Stimulated activated CD4-positive, alpha-beta T cell treated with anti-CD3 and anti-CD28 coated beads, Interleukin-2, amount 100 ng/mL, for 48 hours (primary cell): ENCODE data around the gene MRC1.

ENCODE experiments used
- DNase-seq, 2 donors: peaks; one replicate each; pipeline ENCODE4 v3.0.0-alpha.2; 2020

The MRC1 gene

DNA sequence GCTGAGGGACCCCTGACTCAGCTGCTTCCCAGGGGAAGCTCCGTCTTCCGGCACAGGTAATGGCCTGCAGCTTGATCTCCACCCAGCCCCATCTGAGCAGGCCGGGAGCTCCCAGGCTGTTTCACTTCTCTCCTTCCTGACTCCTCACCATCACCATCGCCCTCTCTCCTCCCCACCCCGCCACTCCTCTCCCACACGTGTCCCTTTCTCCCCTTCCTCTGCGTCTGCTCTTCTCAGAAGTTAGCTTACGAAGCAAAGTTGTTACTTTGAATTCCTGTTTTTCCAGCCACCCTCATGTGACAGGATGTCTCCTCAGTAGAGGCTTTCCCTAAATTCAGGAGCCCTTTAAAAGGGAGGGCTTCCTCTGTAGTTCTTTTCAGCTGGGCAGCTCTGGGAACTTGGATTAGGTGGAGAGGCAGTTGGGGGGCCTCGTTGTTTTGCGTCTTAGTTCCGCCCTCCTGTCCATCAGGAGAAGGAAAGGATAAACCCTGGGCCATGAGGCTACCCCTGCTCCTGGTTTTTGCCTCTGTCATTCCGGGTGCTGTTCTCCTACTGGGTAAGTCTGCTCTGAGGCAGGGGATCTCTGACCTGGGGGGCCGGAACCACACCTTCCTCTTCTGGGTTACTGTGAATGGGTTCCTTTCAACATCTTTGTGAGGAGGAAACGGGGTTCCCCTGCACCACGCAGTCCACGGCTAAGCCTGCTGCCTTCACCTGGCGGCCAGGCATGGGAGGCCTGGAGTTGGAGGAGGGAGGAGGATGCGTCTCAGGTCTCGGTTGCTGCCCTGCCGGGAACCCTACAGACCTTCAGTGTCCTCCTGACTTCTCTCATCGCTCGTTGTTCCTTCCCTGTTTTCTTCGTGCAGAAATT is at the start of gene MRC1:
Gene MRC1, plus strand, starts transcription at position 378 of the 871 bp plus-strand sequence. Its CDS starts 118 bp downstream, at position 496.
- DNase-seq = no peak

DNA sequence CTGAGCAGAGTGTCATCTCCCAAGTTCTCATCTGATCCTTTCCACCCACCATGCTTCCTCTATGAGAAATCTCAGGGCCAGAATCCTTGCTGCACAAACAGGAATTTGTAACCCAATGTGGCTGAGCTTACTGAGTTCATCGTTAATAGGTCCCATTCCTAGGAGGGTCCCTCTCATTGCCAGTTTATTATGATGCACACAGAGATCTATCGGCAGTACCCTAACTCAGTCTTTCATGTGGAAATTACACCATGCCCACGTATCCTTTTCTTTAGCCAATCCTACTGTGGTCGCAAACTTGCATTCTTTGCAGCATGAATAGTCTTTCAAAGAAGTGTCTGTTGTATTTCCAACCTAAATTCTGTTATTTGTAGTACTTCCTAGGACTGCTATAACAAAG is 45.0 kb upstream of the MRC1 start:
- no peak for DNase-seq

DNA sequence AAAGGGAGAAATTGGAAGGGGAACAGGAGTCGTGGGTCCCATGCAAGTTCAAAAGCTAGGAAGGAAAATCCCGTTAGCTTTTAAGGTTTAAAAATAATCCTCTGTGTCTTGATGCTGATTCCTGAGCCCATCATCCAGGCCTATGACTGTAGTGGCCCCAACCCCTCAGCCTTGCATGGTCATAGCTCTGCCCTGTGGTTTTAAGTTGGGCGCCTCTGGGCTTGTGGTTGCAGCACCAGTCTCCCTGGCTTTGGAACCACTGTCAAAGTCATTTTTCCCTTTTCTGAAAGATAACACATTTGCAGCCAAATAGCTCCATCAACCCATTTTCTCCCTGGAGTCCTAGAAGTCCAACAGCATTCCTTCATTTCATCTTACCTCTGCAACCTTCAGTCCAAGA is 43.5 kb upstream of the MRC1 start:
- DNase-seq = no peak

DNA sequence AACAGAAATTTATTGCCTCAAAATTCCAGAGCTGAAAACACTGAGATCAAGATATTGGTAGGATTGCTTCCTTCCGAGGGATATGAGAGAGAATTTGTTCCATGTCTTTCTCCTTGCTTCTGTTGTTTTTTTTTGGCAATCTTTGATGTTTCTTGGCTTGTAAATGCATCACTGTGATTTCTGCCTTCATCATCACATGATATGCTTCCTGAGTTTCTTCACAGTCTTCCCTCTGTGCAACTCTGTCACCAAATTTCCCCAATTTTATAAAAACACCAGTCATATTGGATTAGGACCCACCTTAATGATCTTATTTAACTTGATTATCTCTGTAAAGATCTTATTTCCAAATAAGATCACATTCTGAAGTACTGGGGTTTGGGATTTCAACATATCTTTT is 42.4 kb upstream of the MRC1 start:
- DNase-seq = no peak

DNA sequence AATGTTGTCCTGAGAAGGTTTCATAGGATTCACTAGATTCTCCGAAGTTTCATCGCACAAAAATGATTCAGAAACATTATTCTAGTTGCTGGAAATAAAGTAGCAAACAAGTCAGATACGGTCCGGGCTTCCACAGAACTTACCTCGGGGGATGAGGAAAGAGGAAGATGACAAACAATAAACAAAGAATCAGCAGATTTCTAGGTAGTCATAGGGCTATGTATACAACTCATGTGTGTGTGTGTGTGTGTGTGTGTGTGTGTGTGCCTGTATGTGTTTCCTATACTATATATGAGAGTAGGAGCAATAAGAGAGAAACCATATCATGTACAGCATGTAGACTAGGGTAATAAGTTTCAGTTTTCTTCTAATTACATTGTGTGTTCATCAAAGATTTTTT is 40.7 kb upstream of the MRC1 start:
- DNase-seq = no peak

DNA sequence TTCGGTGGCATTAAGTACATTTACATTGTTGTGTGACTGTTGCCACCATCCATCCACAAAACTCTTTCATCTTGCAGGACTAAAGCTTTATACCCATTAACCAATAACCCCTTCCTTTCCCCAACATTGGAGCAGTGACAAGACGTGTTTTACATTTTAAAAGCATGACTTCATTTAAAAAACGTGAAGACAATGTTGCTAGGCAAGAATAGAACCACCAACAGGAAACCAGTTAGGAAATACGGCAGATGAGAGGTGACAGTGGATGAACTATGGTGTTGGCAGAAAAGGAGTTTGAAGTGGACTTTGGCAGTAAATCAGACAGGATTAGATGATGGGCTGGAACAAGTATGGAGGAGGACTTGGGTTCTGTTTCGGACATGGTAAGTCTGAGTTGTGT is 40.2 kb upstream of the MRC1 start:
- no peak for DNase-seq

DNA sequence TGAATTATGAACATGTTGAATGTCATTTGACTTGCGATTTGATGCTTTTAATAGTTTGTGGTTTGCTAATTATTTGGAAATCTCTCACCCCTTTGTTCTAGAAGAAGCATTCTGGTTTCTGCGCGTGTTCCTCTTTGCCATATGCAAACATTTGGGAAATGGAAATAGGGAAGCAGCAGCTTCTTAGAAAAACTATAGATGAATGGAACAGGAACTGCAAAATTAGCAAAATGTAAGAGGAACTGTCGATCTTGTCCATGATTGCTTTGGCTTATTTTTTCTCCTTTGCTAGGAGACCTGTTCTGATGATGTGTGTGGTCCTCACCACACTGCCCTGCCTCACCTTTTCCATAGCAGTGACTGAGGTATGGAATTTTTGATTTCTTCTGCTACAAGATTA is 38.1 kb upstream of the MRC1 start:
- DNase-seq = no peak

DNA sequence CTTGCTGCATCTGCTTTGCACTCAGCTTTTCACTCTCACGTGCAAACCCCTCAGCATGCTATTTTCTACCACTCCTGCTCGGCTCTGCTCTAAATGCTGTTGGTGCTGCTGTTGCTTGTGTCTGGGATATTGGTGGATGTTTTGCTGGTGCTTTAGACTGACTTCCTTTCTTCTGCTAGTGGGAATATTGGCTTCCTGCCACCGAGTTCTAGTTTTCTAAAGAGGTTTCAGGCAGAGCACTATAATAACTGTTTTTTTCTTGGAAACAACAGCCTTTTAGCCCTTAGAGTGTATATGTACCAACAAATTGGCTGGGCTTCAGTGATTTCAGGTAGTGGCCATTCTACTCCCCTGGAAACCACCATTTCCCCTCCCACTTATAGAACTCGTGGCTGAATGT is 29.4 kb upstream of the MRC1 start:
- DNase-seq = no peak

DNA sequence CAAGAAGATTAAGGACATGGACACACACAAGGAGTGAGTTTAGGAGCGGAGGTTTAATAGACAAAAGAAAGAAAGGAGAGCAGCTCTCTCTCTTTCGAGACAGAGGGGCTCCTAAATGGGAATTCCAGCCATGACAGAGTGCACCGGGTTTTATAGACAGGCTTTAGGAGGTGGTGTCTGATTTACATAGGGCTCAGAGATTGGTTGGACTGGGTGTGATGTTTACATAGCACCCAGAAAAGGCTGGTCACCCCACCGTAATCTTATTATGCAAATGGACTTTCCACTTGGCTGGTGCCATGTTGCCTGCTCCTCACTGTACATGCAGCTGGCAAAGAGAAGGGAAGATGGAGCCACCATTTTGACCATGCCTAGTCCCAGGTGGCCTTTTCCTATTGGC is 28.4 kb upstream of the MRC1 start:
- DNase-seq = no peak

DNA sequence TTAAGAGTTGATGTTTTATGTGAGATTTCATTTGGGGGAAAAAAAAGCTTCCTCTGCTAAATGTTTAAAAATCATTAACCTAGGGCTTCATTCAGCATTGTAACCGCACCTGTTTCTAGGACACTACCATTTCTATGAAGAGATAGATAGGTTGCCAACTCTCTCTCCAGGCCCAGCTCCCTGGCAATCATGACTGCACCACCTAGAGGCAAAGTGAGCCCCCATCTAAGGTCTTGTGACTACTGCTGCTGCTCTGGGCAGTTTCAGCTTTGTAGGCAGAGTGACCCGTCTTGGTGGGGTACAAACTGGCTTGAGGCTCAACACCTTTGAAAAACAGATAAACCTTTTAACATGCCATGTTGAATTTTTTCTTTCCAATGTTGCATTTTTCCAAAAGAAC is 27.3 kb upstream of the MRC1 start:
- no peak for DNase-seq

DNA sequence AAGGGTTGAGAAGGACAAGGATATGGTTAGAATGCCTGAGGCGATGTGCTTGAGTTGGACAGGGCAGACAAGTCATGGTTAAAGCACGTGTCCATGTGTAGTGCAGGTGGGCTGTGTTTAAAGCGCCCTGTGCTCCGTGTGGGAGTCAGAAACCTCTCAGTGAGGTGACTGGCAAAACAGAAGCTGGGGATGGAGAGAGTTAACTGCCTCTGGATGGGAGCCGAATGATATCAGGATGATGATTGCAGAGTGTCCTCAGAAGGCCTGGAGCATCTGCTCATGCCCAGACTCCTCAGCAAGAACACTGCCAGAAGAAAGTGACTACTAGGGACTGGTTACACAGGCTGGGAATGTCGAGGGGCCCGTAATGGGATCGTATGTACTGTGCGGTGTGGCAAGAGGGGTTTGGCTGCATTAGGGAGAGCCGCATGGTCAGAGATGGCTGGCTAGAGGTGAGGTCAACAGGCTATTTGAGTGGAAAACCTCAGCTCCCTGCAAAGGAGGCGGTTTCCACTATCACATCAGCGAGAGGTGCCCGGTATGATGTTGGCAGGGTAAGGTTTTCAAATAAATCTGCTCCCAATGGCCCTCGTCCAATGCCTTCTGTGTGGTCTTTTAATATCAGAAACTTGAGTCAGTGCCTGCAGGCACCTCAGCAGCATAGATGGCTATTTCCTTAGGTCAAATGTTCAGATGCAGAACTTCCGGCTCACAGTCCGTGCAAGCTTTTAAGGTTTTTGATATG is 26.1 kb upstream of the MRC1 start:
- DNase-seq = no peak

DNA sequence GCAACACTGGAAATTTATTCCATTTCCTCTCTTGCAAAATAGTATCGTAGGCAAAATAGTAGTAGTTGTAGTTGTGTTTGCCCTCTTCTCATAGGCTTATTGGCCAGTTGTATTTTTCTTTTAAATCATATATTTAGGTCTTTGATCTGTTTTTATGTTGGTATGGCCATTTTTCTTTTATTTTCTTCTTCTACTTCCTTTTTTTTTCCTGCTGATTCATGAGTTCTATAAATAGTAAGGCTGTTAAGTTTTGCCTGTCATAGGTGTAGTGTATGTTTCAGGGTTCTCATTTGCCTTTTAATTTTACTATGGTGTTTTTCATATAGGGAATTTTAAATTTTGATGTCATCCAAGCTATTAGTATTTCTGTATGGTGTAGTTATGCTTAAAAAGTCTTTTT is 25.4 kb upstream of the MRC1 start:
- DNase-seq = no peak

DNA sequence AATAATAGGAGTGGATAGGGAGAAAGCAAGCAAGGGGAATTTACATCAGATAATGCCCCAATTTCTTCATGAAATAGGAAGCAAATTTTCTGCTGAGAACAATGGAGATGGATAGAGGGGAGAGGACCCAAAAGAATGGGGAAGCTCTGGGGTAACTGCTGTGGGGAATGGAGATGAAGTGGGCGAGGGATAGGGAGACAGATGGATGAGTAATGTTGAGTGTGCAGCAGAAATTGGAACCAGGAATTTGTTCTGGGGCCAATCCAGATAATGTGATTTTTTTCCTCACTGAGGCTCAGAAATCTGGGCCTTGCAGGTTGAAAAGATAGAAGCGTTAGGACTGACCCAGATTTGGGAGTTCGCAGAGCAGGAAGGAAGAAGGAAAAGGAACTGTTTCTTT is 24.5 kb upstream of the MRC1 start:
- no peak for DNase-seq

DNA sequence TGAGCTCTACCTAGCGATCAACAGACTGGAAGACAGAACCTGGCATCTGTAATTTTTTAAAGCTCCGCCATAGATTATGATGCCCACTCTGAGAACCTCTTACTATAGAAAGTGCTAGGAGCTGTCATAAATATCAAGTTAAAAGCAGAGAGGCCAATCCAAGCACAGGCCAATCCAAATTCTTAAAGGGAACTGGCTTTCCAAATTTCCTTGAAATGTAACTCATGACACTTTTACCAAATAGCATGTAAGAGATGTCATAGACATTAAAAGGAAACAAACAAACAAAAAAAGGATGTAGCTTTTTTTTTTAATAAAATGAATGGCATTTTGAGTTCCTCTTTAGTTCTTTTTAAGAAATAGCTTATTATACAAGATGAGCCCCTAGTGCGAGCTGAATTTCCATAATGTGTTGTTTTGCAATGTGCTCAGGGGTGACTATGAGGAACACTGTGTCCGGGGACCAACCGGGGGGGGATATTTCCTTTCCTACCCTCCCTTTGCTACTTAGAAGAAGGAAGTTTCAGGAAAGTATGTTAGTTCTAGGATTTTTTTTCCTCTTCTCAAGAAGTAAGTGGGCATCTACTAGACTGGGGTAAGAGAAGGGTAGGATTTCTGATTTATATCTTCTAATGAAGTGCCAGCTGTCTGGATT is 23.7 kb upstream of the MRC1 start:
- no peak for DNase-seq

DNA sequence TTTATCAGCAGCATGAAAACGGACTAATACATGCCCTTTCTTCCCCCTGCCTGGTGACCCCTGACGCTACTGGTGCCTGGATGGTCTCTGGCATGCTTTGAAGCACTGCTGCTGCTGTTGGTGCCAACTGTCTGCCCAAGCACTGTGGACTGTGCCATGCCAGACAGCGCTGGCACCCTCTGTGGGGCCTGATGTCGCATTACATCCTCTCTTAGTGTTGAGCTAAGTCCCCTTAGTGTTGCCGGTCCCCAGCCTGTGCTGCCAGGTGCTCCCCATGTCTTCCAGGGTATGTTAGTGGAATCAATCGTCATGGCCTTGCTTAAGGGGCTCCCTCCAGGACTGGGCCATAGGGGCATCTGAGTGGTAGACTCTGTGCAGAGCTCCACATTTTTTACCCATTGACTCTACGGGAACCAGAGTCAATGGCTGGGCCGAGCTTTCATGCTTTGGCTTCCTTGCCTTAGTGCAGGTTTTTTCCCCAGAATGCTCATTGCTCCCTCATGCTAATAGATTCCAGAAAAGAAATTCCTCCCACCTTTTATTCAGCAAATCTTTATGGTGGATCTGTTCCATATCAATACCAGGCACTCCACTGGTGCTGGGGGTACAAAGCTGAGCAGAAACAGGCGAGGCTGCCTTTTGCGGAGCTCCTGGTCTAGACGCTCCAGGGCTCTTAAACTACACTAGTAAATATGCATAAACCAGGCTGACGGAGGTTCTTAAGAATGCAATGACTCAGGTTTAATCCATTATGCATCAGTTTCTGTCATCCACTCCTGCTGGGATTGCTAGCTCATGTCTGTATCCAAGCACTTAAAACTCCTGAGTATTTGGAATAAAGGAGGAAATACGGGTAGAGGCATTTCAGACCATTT is 21.8 kb upstream of the MRC1 start:
- DNase-seq = no peak

DNA sequence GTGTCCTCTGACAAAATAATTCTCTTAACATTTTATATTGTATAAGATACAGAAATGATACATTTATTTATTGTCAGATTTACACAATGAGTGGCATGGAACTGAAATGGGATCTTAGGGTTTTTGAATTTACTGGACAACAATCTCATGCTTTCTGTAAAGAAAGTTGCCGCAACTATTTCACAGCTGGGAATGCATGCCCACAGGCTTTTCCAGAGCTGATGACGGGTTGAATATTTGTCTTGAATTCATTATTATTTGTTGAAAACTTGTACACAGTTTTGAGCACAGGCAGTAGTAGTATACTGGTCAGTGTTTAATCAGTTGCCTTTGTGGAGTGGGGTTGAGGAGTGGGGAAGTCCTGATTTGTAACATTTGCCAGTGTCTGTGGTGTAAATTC is 20.5 kb upstream of the MRC1 start:
- DNase-seq = no peak

DNA sequence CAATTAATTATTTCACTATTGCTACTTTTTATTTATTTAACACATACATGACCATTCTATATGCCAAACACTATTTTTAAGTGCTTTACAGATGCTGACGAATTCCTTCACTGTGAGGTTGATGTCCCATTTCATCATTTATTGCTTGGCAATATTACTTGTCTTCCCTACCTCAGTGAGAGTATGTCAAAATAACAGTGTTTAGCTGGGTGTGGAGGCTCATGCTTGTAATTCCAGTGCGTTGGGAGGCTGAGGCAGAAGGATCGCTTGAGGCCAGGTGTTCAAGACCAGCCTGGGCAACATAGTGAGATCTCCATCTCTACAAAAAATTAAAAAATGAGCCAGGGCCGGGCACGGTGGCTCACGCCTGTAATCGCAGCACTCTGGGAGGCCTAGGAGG is 19.8 kb upstream of the MRC1 start:
- no peak for DNase-seq

DNA sequence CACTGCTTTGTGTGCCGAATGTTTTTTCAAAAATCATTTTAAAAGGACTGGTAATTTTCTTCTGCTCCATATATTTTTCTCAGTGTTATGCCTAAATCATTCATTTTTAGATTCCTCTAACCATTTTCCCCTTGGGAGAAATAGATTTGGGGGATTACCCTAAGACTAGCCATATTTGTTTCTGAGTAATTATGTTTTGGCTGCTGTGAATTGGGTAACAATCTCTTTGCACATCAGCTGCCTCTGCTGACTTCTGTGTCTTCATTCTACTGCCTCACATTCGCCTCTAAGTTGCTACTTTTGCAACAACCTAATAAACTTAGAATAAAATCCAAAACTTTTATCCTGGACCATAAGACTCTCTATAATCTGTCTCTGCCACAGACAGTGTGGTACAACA is 18.5 kb upstream of the MRC1 start:
- no peak for DNase-seq

DNA sequence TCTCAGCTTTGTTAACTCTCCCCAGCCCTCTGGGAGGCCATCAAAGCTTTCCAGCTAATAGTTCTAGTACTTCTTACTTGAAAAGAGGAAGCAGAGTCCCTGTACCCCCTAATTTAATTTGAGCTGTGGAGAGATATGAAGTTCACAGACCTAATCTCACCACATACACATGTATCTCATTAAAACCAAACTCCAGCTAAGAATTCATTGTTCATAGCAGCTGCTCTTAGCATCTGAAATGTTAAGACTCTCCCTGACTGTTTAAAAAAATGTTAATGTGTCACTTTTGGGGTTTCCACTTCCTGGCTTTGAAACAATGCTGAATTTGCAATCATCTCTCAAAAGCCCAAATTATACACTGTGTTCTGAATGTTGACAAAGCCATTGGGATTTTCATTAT is 16.2 kb upstream of the MRC1 start:
- DNase-seq = no peak

DNA sequence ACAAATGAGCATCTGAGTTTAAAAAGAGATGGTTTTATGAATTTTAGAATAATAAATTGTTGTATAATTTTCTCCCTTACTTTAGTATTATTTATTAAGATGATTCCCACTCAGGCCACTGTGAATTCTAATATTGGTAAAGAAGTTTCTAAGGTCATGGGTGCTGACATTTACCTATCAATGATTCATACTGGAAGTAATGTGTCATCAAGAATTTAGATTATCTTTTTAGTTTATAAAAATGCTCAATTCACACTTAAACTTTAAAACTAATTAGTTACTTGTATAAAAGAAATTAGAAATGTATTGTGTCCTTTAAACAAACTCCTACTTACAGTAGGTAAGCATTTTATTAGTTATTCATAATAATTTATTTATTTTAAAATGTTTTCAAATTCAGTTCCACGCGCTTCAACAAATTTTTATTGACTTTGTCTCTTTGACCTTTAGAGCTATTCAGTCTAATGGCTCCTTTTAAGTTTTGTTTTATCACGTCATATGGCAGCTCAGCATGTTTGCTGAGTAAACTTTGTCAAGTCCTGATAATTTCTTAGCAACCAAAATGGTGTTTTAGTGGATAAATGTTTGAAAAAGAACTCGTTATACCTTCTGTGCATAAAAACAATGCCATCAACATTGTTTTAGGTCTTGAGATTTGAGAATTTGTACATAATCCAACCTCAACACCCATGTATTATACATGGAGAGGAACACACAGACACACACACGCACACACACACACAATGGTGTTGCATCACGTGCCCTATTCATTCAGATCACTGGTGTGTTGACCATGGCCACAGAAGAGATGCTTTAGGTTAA is 15.1 kb upstream of the MRC1 start:
- no peak for DNase-seq

DNA sequence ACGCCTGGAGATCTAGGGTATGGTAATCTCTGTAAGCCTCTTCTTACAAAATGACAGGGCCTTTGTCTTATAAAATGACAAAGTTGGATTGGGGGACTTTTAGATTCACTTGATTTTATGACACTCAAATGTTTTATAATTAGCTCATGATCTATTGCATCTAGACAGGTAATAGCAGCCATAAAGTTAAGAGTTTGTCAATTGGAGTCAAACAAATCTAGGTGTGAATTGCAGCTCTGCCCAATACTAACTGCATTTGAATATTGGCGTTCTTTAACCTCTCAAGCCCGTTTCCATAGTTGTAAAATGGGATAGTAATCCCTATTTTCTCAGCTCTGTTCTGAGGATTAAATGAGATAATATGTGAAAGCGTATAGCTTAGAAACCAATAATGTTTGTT is 14.1 kb upstream of the MRC1 start:
- DNase-seq = no peak
